Neuronal stem cell (in vitro differentiated cells): ENCODE results near the gene CEP170.
"Not testable (repeated sequence)": the region's sequence is repeated elsewhere in the genome, so short reads cannot be mapped to it uniquely, and the experiment has no call there.

Experiments
- DNase-seq: peaks from one replicate; pipeline ENCODE4 v3.0.0-alpha.2; 2013; ENCODE audit warnings: low spot score
- H2AFZ ChIP-seq: one replicate; pipeline ENCODE4 v1.6.1; 2013; ENCODE audit warnings: mild to moderate bottlenecking, low read length, inconsistent platforms
- H2AK5ac ChIP-seq: 2 replicates; pipeline ENCODE4 v1.6.1; 2013; ENCODE audit warnings: low read depth, mild to moderate bottlenecking, inconsistent platforms, low read length, moderate library complexity, mixed read lengths
- H2BK120ac ChIP-seq: 2 replicates; pipeline ENCODE4 v1.6.1; 2013; ENCODE audit warnings: low read depth, mild to moderate bottlenecking, inconsistent platforms, low read length, moderate library complexity, mixed read lengths
- H2BK12ac ChIP-seq: one replicate; pipeline ENCODE4 v1.6.1; 2013; ENCODE audit warnings: low read length, inconsistent platforms
- H2BK15ac ChIP-seq: 2 replicates; pipeline ENCODE4 v1.6.1; 2013; ENCODE audit warnings: mild to moderate bottlenecking, low read length, inconsistent platforms, mixed read lengths
- H2BK5ac ChIP-seq: one replicate; pipeline ENCODE4 v1.6.1; 2013; ENCODE audit warnings: inconsistent platforms, mild to moderate bottlenecking, low read length, moderate library complexity
- H3K14ac ChIP-seq: one replicate; pipeline ENCODE4 v1.6.1; 2013; ENCODE audit warnings: low read length, inconsistent platforms
- H3K18ac ChIP-seq: 2 replicates; pipeline ENCODE4 v1.6.1; 2013; ENCODE audit warnings: low read length, inconsistent platforms
- H3K23ac ChIP-seq: 2 replicates; pipeline ENCODE4 v1.6.1; 2013; ENCODE audit warnings: low read depth, mild to moderate bottlenecking, mixed read lengths, low read length, inconsistent platforms; ENCODE audit not compliant: poor library complexity
- H3K27ac ChIP-seq: replicated peaks from 3 replicates; pipeline ENCODE4 v1.5.1; 2013; ENCODE audit warnings: low read length, inconsistent platforms
- H3K27me3 ChIP-seq, 3 experiments: 2 replicates each; pipeline ENCODE4 v1.6.1; 2013; ENCODE audit warnings: low read length in 3 of 3, mild to moderate bottlenecking in 2 of 3, inconsistent platforms in 1 of 3, low read depth in 1 of 3, mixed read lengths in 1 of 3, moderate library complexity in 1 of 3; ENCODE audit not compliant: control insufficient read depth in 3 of 3, insufficient read depth in 3 of 3
- H3K36me3 ChIP-seq, 2 donors: replicated peaks in 1 of 2; 2 replicates each; pipeline ENCODE4 v1.6.1; 2013; ENCODE audit warnings: low read length in 2 of 2; ENCODE audit not compliant: control insufficient read depth in 2 of 2, insufficient read depth in 2 of 2
- H3K4ac ChIP-seq: 2 replicates; pipeline ENCODE4 v1.6.1; 2013; ENCODE audit warnings: inconsistent platforms, mild to moderate bottlenecking, low read length, moderate library complexity
- H3K4me1 ChIP-seq, 2 donors: 1 replicate in 1 of 2; 2 replicates in 1 of 2; pipeline ENCODE4 v1.6.1; 2013; ENCODE audit warnings: low read length in 2 of 2, low read depth in 1 of 2; ENCODE audit not compliant: control insufficient read depth in 2 of 2, insufficient read depth in 1 of 2
- H3K4me2 ChIP-seq: one replicate; pipeline ENCODE4 v1.6.1; 2013; ENCODE audit warnings: mild to moderate bottlenecking, low read length, inconsistent platforms; ENCODE audit not compliant: insufficient read depth, poor library complexity, severe bottlenecking
- H3K4me3 ChIP-seq, 2 donors: 2 replicates each; pipeline ENCODE4 v1.5.1; 2013; ENCODE audit warnings: low read length in 2 of 2, mild to moderate bottlenecking in 2 of 2, inconsistent platforms in 1 of 2, moderate library complexity in 1 of 2
- H3K79me1 ChIP-seq: one replicate; pipeline ENCODE4 v1.6.1; 2013; ENCODE audit warnings: low read depth, mild to moderate bottlenecking, inconsistent platforms, low read length, moderate library complexity
- H3K9ac ChIP-seq: one replicate; pipeline ENCODE4 v1.6.1; 2013; ENCODE audit warnings: mild to moderate bottlenecking, low read depth, low read length, inconsistent platforms; ENCODE audit not compliant: poor library complexity
- H3K9me3 ChIP-seq, 2 donors: replicated peaks in 1 of 2; 2 replicates each; pipeline versions ENCODE3 to v1.6.1; 2013; ENCODE audit warnings: low read length in 2 of 2, mild to moderate bottlenecking in 2 of 2, inconsistent platforms in 1 of 2, low read depth in 1 of 2, mixed read lengths in 1 of 2, moderate library complexity in 1 of 2; ENCODE audit not compliant: control insufficient read depth in 2 of 2, insufficient read depth in 1 of 2
- H4K8ac ChIP-seq: one replicate; pipeline ENCODE4 v1.6.1; 2013; ENCODE audit warnings: low read depth, mild to moderate bottlenecking, inconsistent platforms, low read length, moderate library complexity
- H4K91ac ChIP-seq: one replicate; pipeline ENCODE4 v1.6.1; 2013; ENCODE audit warnings: low read length, low read depth, mild to moderate bottlenecking, inconsistent platforms; ENCODE audit not compliant: poor library complexity
- WGBS, 2 donors: extraction: QIAGEN DNeasy Blood & Tissue Kit; methylation state at CpG; one replicate each; pipeline ENCODE4 v1.1.7; 2013; ENCODE audit warnings: missing lambda C conversion rate in 2 of 2, mixed read lengths in 1 of 2; ENCODE audit not compliant: insufficient read length in 2 of 2, insufficient replicate concordance in 1 of 2; ENCODE audit errors: extremely low coverage in 2 of 2; 5-methylcytosine and 5-hydroxymethylcytosine counted together

CEP170 gene

GRCh38 chr1:243205026-243205501, 50.0 kb downstream of the CEP170 start:
- H3K4me1 ChIP-seq, H2BK120ac ChIP-seq, H3K4me3 ChIP-seq, H3K9ac ChIP-seq, H2BK12ac ChIP-seq, H2AFZ ChIP-seq, H3K27ac ChIP-seq, H4K91ac ChIP-seq, H3K79me1 ChIP-seq, H4K8ac ChIP-seq, H3K14ac ChIP-seq, DNase-seq, H2BK5ac ChIP-seq, H3K23ac ChIP-seq, H3K4me2 ChIP-seq, H3K9me3 ChIP-seq, H3K4ac ChIP-seq, H3K27me3 ChIP-seq, H2BK15ac ChIP-seq, H2AK5ac ChIP-seq, H3K18ac ChIP-seq: not testable (repeated sequence)
- H3K36me3 ChIP-seq: peaks cover 0 to 34% of the 10 kb centered on the region in 2 donors
- WGBS, 2 donors: no CpG with 5 or more reads among the region's 3 CpGs

DNA sequence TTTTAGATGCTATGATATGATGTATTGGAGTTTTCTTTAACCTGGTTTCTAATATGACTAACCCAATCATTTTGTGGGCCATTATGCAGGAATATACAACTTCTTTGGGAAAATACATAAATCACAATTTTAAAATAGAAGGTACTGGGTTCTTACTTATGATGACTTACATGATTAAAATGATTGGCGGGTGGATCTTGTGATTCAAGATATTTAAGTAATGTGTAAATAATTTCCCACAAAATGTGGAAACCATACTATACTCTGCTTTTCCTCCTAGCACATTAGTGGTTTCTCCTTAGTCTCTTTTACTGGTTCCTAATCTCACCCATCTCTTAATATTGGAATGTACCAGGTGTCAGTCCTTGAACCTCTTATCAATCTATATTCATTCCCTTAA, 50.7 kb downstream of the CEP170 start:
- H3K9ac ChIP-seq, H2AK5ac ChIP-seq, H3K18ac ChIP-seq, H3K4me2 ChIP-seq, H3K79me1 ChIP-seq, DNase-seq, H3K27ac ChIP-seq, H3K4me1 ChIP-seq, H3K4ac ChIP-seq, H2BK120ac ChIP-seq, H3K23ac ChIP-seq, H3K4me3 ChIP-seq, H3K9me3 ChIP-seq, H4K91ac ChIP-seq, H2AFZ ChIP-seq, H3K14ac ChIP-seq, H2BK15ac ChIP-seq, H2BK12ac ChIP-seq, H4K8ac ChIP-seq, H2BK5ac ChIP-seq, H3K27me3 ChIP-seq: not testable (repeated sequence)
- no CpG with 5 or more reads among the region's 1 CpG for WGBS, 2 donors
- peaks cover 0 to 36% of the 10 kb centered on the region in 2 donors for H3K36me3 ChIP-seq

- H3K9ac ChIP-seq, DNase-seq, H3K14ac ChIP-seq, H2BK15ac ChIP-seq, H2BK12ac ChIP-seq, H2BK120ac ChIP-seq, H3K23ac ChIP-seq, H3K4me2 ChIP-seq, H3K27me3 ChIP-seq, H4K8ac ChIP-seq, H3K4me1 ChIP-seq, H4K91ac ChIP-seq, H3K18ac ChIP-seq, H3K79me1 ChIP-seq, H3K4me3 ChIP-seq, H3K9me3 ChIP-seq, H2AFZ ChIP-seq, H3K27ac ChIP-seq, H2AK5ac ChIP-seq, H2BK5ac ChIP-seq, H3K4ac ChIP-seq: not testable (repeated sequence)
- H3K36me3 ChIP-seq: peaks cover 0 to 42% of the 10 kb centered on the region in 2 donors
- WGBS, 2 donors: no CpG with 5 or more reads among the region's 4 CpGs
These were observed 51.9 kb downstream of the CEP170 start for GRCh38 chr1:243203196-243203595.

DNA sequence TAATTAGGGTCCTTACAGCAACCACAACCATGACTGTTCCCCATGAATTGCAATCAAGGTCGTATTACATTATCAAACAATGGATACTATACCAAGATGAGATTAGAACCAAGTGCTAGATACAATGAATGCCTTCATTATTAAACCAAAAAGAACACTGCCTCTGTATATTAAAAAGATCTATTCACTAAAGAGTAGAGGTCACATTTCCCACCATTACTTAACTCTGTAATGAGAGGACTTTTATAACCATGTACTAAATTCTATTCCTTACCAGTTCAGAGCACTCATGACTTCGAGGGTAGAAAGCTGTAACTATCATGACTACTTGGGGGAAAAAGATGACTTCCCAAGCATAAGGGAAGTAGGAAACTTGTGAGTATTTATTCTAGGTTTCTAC, 53.8 kb downstream of the CEP170 start:
- not testable (repeated sequence) for H3K27me3 ChIP-seq, H4K8ac ChIP-seq, H3K9me3 ChIP-seq, H3K9ac ChIP-seq, H3K4ac ChIP-seq, H3K14ac ChIP-seq, H2AFZ ChIP-seq, H2BK15ac ChIP-seq, H3K4me1 ChIP-seq, H3K27ac ChIP-seq, H3K23ac ChIP-seq, H2BK5ac ChIP-seq, H2BK12ac ChIP-seq, DNase-seq, H2AK5ac ChIP-seq, H4K91ac ChIP-seq, H3K4me2 ChIP-seq, H3K79me1 ChIP-seq, H3K18ac ChIP-seq, H2BK120ac ChIP-seq, H3K4me3 ChIP-seq
- peaks cover 0 to 48% of the 10 kb centered on the region in 2 donors for H3K36me3 ChIP-seq
- no CpG with 5 or more reads among the region's 2 CpGs for WGBS, 2 donors
